SU-DHL-6 (cell line): ENCODE data around the gene PRR18.

ENCODE experiments used
- CTCF ChIP-seq: fragments of 200-600 bp; sonication (generic); IDR thresholded peaks from one replicate; pipeline ENCODE4 v1.5.1; 2017; ENCODE audit warnings: antibody characterized with exemption, mild to moderate bottlenecking, low read length, moderate library complexity; ENCODE audit not compliant: insufficient read depth, poor library complexity, severe bottlenecking
- EZH2phosphoT487 ChIP-seq: fragments of 200-600 bp; sonication (generic), shearing (Covaris generic); conservative IDR thresholded peaks from 2 replicates; pipeline ENCODE4 v1.6.1; 2018; ENCODE audit warnings: mild to moderate bottlenecking, antibody characterized with exemption, low read length, moderate library complexity, mixed read lengths

GRCh38 chr6:166274739-166275370 is 33.3 kb downstream of the PRR18 start:
- TF ChIP-seq CTCF (no peak), EZH2phosphoT487 (no peak)
